Cerebellar nuclear complex (tissue), 1 donor: ENCODE results near the gene PDE4D.

Experiments used
- DNase-seq, 2 experiments: peaks; one replicate each; lab custom pipeline; 2025; lab: John Stamatoyannopoulos, UW

The PDE4D gene

DNA sequence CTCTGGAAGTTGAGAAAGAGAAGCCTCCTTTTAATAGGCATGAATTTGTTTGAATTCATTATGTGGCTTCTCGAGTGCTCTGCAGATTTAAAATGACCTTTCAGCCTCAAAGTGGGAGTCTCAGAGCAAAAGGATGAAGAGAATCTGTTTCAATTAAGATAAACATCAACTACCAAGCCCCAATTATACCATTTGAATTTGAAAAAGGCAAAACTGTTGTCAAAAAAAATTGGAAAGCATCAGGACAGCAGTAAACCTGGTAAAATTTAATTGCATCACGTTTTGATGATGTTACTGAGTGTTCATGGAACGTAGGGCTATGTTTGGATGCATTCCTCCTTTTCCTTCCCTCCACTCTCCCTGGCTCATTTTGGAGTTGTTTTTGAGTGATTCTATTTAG is 637.2 kb downstream of the PDE4D start:
- no peak for DNase-seq

DNA sequence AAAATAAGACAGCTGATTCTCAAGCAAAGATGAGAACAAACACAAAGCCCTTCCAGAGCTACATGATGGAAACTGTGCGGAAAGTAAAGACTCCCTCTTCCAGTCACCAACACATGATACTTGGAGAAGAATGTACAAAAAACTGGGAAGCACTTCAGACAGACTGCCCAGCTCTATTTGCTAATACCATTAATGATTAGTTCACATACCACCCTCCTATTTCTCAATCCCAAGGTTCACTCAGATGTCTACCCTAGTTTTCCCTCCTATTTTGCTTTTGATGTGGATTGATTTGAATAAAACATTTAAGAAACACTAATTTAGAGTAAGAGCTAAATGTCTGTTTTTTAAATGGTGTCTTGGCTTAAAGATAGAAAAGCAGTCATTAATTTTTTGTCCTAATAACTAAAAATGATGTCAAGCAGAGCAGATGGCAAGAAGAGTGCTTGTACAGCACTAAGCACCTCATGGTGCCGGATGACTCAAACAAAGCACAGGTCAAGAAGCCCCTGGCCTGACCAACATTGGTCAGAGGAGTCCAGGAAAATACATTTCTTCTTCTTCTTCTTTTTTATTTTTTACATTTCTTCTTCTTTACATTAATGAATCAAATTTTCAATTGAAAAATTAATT is 639.4 kb downstream of the PDE4D start:
- DNase-seq: no peak

DNA sequence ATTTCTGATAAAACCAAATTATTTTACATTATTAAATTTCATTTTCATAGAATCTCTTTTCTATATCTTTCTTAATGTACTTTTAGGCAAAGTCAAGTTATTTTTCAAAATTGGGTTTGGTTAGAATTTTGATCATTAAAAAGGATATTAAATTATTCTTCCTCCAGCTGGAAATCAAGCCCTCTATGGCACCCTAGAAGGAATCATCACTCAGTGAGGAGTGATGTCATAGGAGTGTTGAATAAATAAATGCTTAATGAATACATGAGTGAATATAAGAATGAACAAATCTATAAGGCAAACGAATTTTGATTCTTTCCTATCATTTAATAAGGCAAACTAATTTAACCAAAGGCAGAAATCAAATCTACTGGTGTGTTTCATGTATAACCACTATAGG is 639.9 kb downstream of the PDE4D start:
- no peak for DNase-seq

DNA sequence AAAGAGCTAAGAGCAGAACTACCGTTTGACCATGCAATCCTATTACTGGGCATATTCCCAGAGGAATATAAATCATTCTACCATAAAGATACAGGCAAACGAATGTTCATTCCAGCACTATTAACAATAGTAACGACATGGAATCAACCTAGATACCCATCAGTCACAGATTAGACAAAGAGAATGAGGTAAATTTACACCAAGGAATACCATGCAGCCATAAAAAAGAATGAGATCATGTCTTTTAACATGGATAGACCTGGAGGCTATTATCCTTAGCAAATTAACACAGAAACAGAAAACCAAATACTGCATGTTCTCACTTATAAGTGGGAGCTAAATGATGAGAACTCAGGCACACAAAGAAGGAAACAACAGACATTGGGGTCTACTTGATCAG is 641.9 kb downstream of the PDE4D start:
- DNase-seq: no peak

DNA sequence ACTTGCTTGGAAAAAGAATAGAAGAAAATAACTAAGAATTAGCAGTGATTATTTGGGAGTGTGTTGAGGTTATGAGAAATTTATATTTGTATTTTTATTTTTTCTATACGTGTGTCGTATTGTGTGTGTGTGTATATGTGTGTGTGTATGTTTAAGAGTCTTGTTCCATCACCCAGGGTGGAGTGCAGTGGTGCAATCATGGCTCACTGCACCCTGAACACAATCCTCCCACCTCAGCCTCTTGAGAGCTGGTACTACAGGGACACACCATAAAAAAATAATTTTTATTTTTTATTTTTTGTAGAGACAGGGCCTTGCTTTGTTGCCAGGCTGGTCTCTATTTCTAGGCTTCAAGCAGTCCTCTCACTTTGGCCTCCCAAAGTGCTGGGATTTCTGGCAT is 643.8 kb downstream of the PDE4D start:
- no peak for DNase-seq

DNA sequence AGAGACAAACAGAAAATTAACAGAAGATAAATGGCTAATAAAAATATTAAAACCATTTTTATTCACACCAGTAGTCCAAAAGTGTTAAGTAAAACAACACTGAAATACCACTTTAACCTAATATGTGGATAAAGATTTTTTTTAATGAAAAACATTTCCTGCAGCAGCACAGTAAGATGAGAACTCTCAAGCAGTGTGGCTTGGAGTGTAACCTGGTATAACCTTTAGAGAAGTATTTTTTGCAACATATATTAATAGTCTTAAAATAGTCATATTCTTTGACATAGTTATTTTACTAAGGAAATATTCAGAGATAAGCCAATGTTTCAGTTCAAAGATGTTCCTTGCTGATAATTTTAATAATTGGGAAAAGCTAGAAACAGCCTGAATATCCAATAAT is 644.4 kb downstream of the PDE4D start:
- DNase-seq: no peak

DNA sequence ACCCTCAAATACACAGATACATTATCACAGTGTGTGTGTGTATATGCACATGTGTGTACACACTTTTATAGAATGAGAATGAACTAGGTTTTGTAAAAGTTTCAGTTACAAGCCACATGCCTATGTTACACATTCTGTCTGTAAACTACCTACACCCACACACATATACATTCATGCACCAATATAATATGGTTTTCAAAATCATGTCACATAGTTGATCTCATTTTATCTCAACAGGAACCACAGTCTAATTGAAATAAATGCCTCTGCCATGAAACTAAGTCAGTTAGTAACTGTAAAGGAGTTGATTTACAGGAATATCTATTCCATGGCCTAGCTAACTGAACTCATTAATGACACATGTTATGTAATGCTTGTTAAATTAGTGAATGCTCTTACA is 646.6 kb downstream of the PDE4D start:
- DNase-seq: no peak

DNA sequence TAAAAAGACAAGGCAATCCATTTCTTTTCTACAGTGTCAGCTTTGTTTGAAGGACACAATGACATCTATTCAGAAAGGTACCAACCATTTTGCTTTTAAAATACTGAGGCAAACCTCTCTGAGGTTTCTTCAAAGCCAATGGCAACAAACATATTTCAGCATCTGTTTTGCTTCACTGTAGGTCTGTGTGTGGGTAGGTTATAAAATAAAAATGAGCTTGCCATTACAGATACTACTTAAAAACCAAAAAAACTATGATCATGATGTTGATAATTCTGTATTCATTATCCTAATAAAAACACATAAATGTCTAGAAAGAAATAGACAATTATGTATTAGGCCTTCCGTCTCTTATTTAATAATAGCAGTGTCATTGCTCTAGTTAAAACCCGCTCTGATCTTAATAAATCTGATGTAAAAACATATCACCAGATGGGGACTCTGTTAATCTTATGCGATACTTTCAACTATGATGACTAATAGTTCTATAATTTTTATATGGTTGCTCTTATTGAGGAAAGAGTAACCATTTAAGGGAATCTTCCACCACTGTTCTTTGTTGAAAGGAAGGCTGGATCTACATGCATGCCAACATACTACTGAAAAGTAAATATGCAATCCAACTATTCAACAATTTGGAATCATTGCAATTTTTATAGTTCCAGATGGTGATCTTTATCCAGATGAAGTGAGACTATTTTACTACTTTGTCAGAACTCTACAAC is 647.2 kb downstream of the PDE4D start:
- no peak for DNase-seq

DNA sequence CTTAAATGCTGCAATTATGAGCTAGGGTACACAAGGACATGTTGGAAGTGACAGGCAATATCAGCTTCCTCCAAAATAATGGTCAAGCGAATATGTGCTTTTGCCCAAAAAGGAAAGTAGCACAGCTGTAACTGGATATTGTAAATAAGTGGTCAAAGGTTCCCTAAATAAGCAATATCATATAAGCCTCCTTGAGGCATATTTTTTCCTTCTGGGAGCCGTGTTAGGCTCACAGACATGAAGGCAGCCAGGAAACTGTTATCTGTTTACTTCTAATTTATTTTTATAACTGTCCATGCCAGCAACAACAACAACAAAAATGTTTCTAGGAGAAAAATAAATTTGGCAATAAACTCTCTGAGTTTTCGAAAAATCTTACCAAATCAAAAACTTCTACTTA is 648.3 kb downstream of the PDE4D start:
- no peak for DNase-seq

DNA sequence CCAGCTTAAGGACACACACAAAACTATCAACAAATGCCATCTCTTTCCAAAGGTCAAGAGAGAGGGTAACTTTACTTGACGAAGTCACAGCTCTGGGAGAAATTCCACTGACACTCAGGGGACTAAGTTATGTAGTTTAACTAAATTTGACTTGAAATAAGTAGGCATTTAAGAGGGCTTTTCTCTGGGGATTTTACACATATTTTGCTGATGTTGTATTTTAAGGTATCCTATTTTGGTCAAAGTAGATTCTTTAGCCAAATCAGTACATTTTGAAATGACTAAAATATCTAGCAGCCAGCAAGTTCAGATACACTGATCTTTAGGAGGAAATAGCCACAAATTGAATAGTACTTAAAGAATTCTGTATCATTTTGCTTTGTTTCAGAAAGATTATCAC is 652.0 kb downstream of the PDE4D start:
- no peak for DNase-seq

DNA sequence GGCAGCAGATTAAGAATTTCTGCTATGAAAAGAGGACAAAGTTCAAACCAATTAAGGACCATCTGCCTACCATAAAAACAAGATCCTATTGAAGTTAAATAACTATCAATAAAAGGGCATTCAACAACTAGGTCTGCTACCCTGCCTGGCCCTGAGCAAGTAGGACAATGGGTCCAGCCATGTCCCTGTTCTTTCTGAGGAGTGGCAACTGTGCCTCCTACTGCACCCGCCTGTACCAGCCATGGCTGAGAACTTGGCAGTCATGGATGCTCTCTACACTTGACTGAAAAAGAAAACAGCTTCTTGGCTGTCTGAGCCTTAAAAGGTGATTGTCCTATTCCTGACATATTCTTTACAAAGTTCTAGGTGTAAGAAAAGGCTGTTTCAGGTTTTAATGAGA is 652.4 kb downstream of the PDE4D start:
- no peak for DNase-seq

DNA sequence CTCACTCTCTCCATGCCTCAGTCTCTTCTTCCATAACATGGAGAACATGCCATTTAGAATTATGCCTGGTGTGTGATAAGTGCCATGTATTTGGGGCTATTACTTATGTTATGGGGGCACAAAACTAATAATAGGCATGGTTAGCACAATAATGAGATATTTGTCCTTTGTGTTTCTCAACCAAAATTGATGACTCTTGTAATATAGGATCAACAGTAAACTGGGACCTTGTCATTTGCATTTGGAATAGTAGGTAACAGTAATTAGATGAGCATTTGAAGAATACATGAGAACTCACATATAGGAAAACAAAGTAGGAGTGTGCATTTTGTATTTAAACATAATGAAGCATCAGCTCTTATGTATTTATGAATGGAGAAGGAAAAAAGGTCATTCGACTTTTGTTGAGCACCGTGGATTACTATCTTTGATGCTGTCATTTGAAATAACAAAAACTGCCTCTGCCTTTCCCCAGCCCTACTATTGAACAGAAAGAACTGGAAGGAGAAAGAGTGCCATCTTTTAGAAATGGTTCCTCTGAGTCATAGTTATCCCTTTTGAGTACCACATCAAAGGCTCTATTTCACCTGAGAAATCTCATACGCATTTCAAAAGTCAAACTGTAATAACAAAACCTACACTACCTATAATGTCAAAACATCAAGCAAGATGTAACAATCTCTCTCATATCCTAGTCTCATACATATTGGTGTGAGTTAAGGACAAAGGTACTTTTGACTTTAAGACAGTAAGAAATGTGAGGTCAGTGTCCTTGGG is 655.2 kb downstream of the PDE4D start:
- no peak for DNase-seq

DNA sequence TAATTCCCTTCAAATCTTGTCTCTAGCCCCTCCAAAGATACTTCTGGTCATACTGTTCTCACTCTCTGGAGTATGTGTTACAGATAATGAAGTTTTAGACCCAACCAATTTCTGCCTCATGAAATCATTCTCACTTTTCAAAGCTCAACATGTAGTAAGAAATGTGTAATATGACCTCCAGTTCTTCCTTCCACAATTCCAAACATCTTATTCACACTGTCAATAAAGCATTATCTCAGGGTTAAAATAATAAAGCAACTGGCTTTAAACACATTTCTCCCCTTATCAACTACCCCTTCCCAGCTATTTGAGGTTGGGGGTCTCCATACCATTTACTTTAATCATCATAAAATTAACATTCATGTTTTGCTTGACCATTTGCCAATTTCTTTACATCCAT is 656.5 kb downstream of the PDE4D start:
- no peak for DNase-seq

DNA sequence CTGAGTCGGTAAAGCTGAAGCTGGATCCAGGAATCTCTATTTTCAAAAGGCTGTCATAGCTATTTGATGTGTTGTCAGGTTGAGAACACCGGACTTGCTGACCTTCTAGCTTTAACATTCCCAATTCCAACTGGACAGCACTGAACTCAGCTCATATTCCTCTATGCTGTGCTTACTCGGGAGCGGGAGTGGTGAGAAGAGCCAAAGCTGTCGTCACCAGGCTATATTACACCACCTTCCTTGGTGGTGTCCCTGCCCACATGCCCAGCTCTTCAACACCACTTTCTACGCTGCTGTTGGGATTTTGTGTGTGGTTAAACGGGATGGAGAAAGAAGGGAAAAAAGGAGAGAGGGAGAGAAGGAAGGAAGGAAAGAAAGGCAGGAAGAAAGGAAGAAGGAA is 657.1 kb downstream of the PDE4D start:
- no peak for DNase-seq

DNA sequence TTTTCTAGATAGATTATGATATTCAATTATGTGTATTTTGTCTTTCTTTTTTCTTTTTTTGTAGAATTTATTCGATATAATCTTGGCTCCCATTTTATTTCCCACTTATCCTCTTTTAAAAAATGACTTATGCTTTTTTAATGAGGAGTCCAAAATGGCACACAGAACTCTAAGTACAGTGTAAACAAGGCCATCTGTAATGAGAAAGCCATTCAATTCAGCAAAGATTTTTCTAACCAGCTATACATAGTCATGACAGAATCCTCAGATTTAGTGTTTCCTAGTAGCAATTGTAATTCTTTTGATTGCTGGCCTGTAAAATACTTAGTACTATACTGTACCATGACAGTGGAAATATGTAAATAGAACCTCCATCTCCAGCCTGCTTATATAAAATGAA is 659.3 kb downstream of the PDE4D start:
- no peak for DNase-seq

DNA sequence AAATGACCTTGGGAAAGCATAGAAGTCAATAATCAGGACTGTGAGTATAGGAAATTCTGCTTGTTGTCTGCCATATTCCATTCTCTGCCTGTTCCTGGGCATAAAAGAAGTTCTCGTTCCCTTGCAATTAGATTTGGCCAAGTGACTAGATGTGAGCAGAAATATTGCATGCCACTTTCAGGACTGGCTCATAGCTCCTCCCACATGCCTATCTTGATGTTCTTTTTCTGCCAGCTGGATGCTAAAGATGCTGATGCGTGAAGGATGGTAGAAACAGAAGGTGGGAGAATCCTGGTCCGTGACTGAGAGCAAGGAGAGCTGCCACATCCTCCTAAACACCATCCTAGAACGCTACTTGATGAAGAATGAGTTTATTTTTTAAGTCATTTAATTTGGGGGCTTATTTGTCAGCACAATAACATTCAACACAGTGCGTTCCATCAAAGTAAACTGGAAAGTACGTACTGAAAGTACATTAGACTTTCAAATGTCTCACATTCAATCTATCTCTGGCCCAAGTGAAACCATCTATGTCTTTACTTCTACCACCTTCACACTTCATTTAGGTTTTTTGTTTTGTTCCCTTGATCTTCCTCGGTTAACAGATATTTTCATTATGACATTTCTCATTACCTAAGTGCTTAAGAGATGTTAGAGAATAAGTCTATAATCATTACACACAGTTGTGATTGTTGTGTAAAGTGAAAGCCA is 662.1 kb downstream of the PDE4D start:
- DNase-seq: no peak

DNA sequence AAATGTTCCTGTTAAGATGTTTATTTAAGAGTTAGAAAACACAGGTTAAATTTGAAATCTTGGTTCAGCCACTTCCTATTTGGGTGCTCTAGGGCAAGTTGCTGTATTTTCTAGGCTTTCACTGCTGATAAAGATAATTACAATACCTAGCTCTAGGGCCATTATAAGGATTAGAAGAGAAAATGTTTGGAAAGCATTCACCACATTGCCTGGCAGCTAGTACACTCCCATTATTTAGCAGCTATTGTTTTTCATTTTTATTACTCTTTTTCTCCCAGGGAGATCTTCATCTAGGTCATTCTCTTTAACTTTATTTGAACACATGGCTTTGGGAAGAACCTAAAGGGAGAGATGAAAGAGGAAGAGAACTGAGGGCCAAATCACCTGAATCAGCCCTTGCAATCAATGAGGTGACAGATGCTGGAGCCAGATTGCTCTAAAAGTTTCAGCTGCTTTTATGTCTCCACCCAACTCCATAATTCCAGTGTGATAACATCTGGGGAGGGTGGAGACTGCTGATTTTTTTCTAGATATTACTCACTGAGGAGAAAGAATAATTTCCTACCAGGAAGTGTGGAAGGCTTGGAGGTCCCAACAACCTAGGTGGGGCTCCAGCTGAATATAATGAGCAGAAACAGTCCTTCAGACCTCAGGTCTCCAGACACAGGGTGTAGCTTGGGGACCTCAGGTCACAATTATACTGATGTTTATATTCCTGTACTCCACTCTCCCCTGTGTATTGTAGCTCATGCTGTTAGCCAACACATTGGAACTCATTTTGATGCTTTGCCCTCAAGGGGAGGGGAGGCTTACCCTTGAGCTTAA is 670.6 kb downstream of the PDE4D start:
- no peak for DNase-seq

DNA sequence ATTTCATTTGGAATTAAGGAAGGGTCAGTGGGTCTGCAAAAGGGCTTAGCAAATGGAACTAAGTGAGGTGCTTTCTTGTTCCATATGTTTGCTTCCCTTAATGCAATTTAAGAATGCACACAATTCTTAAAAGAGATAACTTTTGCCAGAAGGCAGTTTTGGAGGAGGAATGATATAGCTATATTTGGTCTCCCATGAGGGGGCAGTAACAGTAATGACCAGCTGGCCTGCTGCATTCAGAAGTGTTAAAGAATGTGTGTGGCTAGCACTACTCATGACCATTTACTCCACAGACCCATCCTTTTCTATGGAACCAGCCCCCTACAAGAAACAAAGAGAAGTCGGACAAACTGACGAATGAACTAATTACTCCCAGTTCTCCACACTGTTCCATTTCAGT is 671.8 kb downstream of the PDE4D start:
- DNase-seq: no peak

DNA sequence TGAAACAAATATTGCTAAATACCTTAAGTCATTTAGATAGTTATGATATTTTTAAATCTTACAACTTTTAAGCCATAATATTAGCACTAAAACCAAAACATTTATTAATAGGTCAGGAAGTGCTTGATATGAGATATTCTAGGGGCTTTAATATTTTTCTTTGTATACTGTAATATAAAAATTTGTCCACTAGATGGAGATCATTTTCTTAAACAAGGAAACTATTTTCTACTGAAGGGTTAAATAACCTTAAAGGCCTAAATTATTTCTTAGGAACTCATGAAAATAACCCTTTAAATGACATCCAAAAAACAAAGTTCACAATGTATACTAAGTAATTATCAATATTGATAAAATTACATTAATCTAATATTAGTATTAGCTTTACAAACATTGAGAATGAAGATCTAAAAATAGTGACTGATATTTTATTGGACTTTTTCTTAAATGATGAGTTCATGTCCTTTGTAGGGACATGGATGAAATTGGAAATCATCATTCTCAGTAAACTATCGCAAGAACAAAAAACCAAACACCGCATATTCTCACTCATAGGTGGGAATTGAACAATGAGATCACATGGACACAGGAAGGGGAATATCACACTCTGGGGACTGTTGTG is 675.0 kb downstream of the PDE4D start:
- DNase-seq: no peak

DNA sequence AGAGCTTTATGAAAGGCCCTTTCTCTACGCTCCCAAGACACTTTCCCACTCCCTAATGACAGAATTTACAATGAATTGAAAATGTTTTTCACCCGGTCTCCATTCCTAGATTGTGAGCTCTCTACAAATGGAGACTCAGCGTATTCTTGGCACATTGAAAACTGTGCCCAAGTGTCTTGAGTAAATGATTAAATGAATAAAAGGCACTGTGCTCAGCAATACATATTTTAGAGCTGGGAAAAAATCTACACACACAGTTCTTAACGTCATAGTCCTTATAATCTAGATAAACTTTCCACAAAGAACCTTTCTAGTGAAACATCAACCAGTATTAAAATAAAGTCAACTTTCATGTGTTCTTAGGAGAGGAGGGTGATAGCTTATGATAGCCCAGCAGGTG is 676.7 kb downstream of the PDE4D start:
- DNase-seq: no peak

DNA sequence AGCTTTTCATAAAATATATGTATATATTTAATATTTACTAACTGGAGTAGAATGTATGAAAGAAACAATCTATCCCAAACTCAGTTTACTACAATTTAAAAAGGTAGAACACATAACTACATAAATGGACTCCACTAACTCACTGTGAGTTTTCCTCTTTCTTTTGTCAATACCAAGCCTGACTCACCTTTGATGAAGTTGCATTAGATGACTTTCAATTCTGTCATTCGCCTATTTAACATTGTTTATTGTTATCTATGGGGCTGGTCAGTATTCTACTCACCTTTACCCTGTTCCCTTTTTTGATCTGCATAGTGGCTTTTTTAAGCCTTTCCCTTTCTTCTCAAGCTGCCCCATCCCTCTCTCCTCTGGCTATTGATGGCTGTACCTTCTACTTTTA is 680.9 kb downstream of the PDE4D start:
- DNase-seq: no peak
